Erythroblast (primary cell): ENCODE results near the gene RPL15.
"Not testable (repeated sequence)": the region's sequence is repeated elsewhere in the genome, so short reads cannot be mapped to it uniquely, and the experiment has no call there.

ENCODE experiments used
- DNase-seq, 2 experiments: peaks; one replicate each; lab custom pipeline; 2025; lab: John Stamatoyannopoulos, UW
- GATA1 ChIP-seq: IDR thresholded peaks from 2 replicates; pipeline ENCODE4 v1.6.1; 2011; ENCODE audit warnings: low read depth, mild to moderate bottlenecking, control low read depth, low read length, moderate library complexity
- POLR2A ChIP-seq: IDR thresholded peaks from 2 replicates; pipeline ENCODE4 v1.6.1; 2011; ENCODE audit warnings: mild to moderate bottlenecking, low read length

The RPL15 gene

DNA sequence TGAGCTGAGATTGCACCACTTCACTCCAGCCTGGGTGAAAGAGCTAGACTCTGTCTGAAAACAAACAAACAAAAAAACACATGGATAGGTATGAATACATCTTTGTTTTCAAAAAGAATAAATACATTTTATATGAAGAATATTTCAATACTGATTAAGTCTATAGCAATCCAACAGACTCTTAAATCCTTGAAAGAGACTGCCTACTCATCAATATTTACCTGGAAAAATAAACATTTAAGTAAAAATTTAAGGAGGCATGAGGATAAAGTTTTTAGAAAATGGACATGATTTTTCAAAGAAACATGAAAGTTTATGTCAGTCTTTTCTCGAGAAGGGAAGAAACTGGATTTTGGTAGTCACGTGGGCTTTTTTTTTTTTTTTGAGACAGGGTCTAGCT lies 5.5 kb upstream of the RPL15 start:
- TF ChIP-seq POLR2A = no peak
- TF ChIP-seq GATA1 = no peak
- DNase-seq = no peak

DNA sequence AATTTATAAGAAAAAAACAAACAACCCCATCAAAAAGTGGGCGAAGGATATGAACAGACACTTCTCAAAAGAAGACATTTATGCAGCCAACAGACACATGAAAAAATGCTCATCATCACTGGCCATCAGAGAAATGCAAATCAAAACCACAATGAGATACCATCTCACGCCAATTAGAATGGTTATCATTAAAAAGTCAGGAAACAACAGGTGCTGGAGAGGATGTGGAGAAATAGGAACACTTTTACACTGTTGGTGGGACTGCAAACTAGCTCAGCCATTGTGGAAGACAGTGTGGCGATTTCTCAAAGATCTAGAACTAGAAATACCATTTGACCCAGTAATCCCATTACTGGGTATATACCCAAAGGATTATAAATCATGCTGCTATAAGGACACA lies 4.6 kb upstream of the RPL15 start:
- not testable (repeated sequence) for DNase-seq

DNA sequence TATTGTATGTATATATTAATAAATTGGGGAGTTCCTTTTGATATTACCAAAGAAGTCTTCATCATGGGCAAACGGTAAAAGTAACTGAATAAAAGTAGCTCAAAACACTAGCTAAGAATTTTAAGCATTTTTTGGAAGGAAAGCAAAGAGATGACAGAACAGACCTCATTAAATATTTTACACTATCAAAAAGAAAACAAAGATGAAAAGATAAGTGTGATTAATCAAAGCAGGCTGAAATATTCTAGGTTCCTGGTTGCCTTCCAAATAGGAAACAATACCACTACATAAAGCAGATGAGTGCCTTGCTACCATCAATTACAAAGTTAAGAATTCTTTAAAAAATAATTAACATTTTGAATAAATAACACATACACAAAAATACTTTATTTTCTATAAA lies 3.8 kb upstream of the RPL15 start:
- DNase-seq = no peak
- TF ChIP-seq POLR2A (no peak), GATA1 (no peak)

DNA sequence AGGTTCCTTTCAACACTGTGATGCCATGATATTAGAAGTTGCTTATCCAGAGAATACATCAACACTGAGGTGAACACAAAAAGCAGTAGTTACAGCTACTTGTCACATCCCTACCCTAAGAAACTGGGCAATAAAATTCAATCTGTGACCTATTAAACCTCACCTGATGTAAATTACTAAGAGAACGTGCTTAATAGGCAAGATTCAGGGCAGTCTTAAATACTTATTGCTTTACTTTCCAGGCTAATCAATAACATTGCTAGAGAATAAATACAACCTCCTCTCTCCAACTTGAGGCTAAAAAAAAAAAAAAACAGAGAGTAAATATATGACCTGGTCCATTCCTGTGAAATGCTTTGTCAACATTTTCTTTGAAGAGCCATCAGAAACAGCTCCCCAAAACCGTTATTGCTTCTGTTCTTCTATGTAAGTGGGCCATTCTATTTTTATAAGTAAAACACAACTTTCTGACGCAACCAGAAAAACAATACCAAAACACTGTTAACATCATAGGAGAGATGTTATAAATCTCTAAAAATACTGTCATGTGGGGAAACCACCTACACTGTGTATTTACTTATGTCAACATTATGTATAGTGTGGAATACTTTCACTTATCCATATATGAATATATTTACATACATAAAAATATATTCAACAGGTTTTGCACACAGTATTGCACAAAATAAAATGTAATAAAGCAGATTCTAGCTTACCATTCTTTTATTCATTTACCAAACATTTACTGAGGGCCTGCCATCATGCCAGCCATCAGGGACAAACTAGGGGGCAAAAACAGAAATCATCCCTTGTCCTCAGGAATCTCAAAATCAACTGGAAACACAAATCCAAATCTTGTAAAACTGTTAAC lies 2.8 kb upstream of the RPL15 start:
- DNase-seq = no peak
- TF ChIP-seq GATA1 = no peak
- no peak for TF ChIP-seq POLR2A

DNA sequence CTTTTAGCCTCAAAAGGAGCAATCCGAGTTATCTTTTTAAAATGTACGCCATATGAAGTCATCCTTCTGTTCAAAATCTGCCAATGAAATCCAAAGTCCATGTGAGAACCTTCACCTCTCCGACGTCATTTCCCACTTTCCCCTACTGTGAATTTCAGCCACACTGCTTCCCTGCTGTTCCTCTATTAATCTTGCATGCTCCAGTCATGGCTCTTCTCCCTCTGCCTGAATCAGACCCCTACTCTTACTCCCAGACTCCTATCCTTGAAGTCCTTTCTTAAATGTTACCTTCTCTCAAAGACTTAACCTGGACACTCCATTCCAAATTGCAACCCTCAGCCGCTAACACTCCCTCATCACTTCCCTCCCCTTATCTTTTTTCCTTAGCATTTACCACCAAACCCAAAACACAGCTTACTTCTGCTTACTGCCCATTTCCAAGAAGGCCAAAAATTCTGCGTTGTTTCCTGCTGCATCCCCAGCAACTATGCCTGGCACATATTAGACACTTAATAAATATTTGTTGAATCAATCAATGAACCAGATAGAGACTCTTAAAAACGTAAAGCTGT lies 1.3 kb upstream of the RPL15 start:
- peak in 1 of 2 experiments; percentile 19 for DNase-seq

DNA sequence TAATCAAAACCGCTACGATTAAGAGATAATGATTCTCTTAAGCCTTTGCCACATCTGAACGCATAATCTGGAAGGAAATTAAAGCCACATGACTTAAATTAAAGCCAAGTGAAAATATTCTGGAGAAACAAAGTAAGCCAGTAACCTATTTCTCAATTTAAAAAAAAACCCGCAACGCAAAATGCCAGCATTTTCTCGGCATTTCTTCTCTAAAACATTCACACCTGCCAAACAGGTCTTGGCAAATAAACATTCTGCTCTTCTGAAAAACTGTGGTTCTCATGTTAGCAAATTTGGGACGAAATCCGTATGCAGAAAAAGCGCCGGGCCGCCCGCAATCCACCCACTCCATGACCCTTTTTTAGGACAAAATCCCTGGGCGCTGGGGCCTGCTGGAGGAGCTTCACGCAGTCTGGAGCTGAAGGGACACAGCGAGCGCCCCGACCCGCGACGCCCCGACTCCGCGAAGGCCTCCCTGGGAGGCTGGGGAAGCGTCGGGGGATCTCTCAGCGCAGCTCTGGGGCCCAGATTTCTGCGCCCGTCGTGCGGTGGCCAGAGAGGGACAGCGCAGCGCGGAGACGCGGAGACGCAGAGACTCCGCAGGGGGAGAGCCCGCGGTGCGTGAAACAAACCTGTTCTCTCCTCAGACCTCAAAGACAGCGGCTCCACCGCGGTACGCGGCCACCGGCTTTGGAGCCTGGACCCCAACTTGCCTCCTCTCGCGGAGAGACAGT lies 613 bp upstream of the RPL15 start:
- TF ChIP-seq GATA1 (no peak), POLR2A (no peak)
- DNase-seq = no peak

More for the DNA sequence above, 1.3 kb upstream of the RPL15 start:
- TF ChIP-seq POLR2A (no peak), GATA1 (no peak)

DNA sequence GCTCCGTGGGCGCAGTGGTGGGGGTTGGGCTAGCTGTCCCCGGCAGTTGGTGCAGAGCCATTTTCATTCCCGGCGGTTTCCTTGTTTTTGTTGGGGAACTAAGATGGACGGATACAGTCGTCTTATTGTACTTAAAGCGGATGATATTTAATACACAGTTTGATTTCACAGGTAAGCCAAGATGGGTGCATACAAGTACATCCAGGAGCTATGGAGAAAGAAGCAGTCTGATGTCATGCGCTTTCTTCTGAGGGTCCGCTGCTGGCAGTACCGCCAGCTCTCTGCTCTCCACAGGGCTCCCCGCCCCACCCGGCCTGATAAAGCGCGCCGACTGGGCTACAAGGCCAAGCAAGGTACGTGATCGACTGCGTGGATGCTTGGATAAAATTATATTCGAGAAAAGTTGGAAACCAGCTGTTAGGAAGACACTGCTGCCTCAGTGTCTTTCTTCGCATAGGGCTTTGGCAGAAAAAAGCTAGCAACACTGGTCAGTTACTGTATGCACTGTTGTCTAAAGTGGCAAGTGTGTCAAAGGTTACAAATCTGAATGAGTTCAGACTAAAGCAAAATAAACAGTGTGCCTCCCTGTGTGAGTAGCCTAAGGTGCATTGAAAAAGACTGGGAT lies 859 bp downstream of the RPL15 start:
- DNase-seq = peak in 1 of 2 experiments; percentile 40

DNA sequence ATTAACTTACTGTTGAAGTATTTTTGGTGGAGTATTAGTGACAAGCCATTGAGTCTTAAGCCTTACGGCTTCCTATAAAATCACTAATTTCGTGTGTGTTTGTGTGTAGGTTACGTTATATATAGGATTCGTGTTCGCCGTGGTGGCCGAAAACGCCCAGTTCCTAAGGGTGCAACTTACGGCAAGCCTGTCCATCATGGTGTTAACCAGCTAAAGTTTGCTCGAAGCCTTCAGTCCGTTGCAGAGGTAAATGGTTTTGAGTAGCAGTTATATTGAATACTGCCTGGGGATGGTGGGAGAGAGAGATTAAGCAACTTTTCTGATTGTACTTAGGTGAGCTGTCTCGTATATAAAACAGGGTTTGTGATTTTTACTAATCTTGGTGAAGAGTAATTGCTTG lies 1.4 kb downstream of the RPL15 start:
- DNase-seq = peak; percentile 13 to 34

DNA sequence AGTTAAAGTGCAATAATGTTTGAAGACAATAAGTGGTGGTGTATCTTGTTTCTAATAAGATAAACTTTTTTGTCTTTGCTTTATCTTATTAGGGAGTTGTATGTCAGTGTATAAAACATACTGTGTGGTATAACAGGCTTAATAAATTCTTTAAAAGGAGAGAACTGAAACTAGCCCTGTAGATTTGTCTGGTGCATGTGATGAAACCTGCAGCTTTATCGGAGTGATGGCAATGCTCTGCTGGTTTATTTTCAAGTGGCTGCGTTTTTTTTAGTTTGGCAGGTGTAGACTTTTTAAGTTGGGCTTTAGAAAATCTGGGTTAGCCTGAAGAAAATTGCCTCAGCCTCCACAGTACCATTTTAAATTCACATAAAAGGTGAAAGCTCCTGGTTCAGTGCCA lies 2.7 kb downstream of the RPL15 start:
- DNase-seq = no peak
- TF ChIP-seq POLR2A (no peak), GATA1 (no peak)

DNA sequence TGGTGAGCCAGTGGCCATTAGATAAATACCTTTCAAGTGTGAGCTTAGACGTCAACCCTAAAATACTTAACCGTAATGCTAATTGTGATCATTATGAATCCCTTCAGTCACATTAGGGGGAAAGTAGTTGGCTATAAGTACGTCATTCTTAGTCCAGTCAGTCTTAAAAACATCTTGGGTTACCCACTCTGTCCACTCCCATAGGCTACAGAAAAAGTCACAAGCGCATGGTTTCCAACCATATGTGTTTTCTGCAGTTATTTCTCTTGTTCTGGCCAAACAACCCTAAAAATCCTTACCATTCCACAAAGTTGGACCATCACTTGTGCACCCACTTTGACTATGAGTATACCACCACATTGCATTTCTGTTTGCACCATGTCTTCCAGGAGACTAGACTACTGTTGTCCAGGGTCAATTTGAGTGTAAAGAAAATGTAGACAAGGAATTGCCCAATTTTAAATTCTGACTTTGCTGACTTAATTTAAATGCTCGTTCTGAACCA lies 3.3 kb downstream of the RPL15 start:
- TF ChIP-seq GATA1 = no peak
- TF ChIP-seq POLR2A = peak; percentile 45
- peak in 1 of 2 experiments; percentile 25 for DNase-seq

DNA sequence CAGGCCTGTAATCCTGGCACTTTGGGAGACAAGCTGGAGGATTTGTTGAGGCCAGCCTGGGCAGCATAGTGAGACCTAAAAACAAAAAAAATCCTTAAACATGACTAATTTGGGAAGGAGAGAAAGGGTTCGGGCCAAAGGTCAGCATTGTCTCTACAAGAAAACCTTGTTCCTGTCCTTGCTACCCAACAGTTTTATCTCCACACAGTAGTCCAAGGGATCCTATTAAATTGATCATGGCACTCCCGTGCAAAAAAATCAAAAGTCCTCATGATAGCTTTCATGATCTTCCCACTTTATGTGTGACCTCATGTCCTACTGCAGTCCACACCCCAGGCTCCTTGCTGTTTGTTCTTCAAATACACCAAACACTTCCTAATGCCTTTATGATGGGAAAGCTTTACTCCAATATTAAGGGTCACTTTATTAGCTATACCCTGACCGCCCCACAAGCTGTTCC lies 4.2 kb downstream of the RPL15 start:
- peak; percentile 16 to 19 for DNase-seq
- no peak for TF ChIP-seq GATA1
- TF ChIP-seq POLR2A = peak; percentile 1

DNA sequence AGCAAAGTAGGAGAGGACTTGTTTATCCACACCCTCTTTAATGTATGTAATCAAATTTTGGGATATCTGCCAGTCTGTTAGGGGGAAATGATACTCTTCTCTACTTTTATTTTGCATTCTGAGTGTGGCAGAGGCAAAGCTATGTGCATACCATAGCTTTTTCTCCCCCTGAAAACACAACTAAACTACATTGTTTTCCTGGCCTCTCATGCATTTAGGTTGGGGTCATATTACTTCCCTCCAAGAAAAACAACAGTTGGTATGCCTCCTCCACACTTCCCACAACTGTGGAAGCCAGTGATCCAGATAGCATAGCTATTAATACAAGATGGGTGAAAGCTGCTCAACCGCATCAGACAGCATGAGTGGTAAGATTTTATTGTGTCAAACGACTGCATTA lies 6.9 kb downstream of the RPL15 start:
- TF ChIP-seq GATA1 (no peak), POLR2A (no peak)
- no peak for DNase-seq

DNA sequence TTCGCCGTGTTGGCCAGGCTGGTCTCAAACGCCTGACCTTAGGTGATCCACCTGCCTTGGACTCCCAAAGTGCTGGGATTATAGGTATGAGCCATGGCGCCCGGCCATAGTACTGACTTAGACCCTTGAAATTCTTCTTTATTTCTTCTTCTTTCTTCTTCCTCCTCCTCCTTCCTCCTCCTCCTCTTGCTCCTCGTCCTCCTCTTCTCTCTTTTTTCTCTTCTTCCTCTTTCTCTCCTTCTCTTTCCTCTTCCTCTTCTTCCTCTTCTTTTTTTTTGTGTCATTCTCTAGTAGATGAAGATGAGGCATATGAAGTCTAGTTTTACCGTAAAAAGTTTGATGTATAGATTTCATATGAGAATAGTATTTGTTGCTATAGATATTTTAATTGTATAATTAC lies 9.3 kb downstream of the RPL15 start:
- no peak for TF ChIP-seq GATA1
- no peak for TF ChIP-seq POLR2A

DNA sequence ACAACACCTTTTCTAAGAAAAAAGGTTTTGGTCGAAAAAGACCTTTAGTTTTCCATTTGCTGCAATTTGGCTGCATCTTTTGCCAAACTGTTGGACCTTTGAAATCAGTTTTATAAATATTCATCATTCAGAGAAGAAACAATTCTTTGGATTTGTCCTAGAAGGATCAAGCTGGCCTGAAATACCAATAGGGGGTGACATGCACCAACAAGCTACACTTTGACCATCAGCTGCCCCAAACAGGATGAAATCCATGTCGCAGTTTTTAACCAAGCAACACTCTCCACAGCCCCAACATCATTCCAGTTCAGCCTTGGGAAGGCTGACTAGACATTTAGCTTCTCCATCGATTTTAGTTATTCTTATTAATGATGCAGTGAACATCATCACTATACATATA lies 9.8 kb downstream of the RPL15 start:
- TF ChIP-seq POLR2A (no peak), GATA1 (no peak)
- DNase-seq = no peak

More for the DNA sequence above, 9.3 kb downstream of the RPL15 start:
- DNase-seq = no peak
